Measurements from ENCODE around the gene RASGEF1C. TPM values are rescaled to one million over a fixed set of nuclear protein-coding genes. Genes with fewer than 3 reads are reported as not detected.

The RASGEF1C gene
- total and polyA plus RNA-seq, 8 donors, result 0.20 to 6.8 (median 0.86) TPM; not detected in 4

DNA sequence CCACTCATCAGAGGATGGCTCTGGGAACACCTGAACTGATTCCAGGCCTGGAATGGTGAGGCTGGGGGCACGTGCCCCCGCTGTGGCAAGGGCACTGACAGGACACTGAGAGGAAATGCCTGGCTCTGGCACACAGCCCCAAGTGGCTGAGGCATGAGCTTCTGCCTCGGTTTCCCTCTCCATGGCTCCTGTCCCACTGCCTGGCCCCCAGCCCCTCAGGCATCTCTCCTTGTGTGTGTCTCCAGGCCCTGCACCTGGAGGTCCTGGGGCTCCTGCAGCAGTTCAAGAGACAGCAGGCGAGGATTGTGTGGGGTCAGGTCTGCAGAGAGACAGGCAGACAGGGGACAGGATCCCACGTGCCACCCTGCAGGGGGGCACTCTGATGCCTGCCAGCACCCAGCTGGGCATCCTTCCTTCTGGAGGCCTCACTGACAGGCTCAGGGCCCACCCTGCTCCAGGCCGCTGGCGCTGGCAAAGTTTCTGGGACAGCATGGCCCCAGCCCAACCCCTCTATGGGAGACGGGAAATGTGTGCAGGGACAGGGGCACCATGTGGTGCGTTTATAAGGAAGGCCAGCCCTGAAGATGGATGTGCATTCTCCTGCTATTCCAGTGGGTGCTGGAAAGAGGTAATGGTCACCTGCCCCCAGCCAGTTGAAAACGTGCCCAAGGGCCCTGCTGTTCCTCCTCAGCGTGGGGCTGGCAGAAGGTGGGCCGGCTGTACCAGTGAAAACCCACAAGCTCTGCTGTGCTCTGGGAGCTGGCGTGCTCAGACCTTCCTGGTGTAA is 66.0 kb downstream of the RASGEF1C start:
- Histone ChIP-seq H3K36me3 (no peaks in the 10 kb centered on the region), H3K27ac (no peak overlapping the region), H3K4me1 (no peaks in the 10 kb centered on the region), H3K9me3 (peaks cover 5 to 15% (median 12%) of the 10 kb centered on the region in 4 donors), H3K4me3 (no peak overlapping the region), H3K27me3 (peaks cover 0 to 45% (median 9%) of the 10 kb centered on the region in 3 donors)
- WGBS, 5 donors, result 61 to 76% (median 71%) methylated on average over 7 to 13 of the region's 13 CpGs; no CpG with 5 or more reads in 1 of the 5 donors
- no peak for DNase-seq
- intact Hi-C loops (cut with DNase I; ENCODE audit: low total_unique reads), result no loop called here
- TF ChIP-seq POLR2AphosphoS5 (IDR thresholded peaks at IDR 0.05) (no peak), POLR2A (IDR thresholded peaks at IDR 0.05) (no peak), CTCF (IDR thresholded peaks at IDR 0.05) (no peak), EP300 (IDR thresholded peaks at IDR 0.05) (no peak)

- peak in 1 of 2 donors; percentile 9 for DNase-seq
- Histone ChIP-seq H3K4me1 (no peaks in the 10 kb centered on the region), H3K9me3 (peaks cover 5 to 15% (median 11%) of the 10 kb centered on the region in 4 donors), H3K27ac (no peak overlapping the region), H3K27me3 (peaks cover 0 to 53% (median 9%) of the 10 kb centered on the region in 3 donors), H3K4me3 (no peak overlapping the region), H3K36me3 (no peaks in the 10 kb centered on the region)
- intact Hi-C loops (cut with DNase I; ENCODE audit: low total_unique reads), result no loop called here
- TF ChIP-seq CTCF (IDR thresholded peaks at IDR 0.05), result no peak
- 58 to 73% (median 69%) methylated on average over 23 of the region's 23 CpGs for WGBS, 5 donors
These were observed 66.8 kb downstream of the RASGEF1C start for GRCh38 chr5:180142021-180142765.

DNA sequence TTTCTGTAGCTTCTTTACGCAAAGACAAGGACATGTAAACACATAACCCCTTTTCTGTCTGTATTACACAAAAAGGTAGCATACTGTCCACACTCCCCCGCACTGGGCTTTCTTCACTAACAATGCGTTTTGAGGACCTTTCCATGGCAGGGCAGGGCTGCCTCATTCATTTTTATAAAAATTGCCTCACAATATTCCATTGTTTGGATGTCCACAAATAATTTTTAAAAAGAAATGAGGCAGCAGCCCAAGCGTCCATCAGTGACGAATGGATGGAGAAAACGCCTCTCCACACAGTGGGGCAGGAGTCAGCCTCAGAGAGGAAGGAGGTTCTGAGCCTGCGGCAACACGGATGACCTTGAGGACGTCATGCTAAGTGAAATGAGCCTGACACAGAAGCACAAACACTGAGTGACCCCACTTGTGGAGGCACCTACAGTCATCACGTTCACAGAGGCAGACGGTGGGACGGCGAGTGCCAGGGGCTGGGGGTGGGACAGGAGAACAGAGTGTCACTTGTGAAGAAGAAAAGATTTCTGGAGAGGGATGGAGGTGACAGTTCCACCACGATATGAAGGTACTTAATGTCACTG is 67.8 kb downstream of the RASGEF1C start:
- 54 to 71% (median 64%) methylated on average over 14 of the region's 14 CpGs for WGBS, 5 donors
- H3K4me1 ChIP-seq, result no peaks in the 10 kb centered on the region
- no peaks in the 10 kb centered on the region for H3K36me3 ChIP-seq
- peaks cover 0 to 6% (median 4%) of the 10 kb centered on the region in 4 donors for H3K9me3 ChIP-seq
- DNase-seq, result peak in 1 of 2 donors; percentile 9
- peaks cover 0 to 63% (median 9%) of the 10 kb centered on the region in 3 donors for H3K27me3 ChIP-seq
- H3K27ac ChIP-seq, result no peak overlapping the region
- TF ChIP-seq POLR2A (IDR thresholded peaks at IDR 0.05) (no peak), POLR2AphosphoS5 (IDR thresholded peaks at IDR 0.05) (no peak), CTCF (IDR thresholded peaks at IDR 0.05) (no peak), EP300 (IDR thresholded peaks at IDR 0.05) (no peak)
- no peak overlapping the region for H3K4me3 ChIP-seq
- intact Hi-C loops (cut with DNase I; ENCODE audit: low total_unique reads), result no loop called here

DNA sequence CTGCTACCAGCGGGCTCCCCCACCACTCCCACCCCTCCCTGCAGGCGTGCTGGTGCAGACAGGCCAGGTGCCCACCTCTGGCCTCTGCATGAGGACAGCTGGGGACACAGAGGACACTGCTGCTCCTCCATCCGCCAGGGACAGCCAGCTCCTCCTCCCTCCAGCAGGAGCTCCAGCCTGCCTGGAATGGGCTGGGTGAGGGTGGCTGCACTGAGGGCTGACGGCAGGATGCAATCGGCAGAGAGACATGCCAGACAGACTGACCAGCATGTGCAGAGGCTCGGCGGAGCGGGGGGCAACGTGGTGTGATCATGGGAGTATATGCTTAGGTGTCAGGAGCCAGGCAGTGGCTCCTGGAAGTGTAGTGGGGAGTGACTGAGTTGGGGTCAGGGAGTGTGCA is 68.4 kb downstream of the RASGEF1C start:
- WGBS, 5 donors, result 42 to 71% (median 58%) methylated on average over 6 to 9 of the region's 9 CpGs
- Histone ChIP-seq H3K9me3 (peaks cover 0 to 1% (median 0%) of the 10 kb centered on the region in 4 donors), H3K4me3 (no peak overlapping the region), H3K36me3 (no peaks in the 10 kb centered on the region), H3K4me1 (no peaks in the 10 kb centered on the region), H3K27ac (no peak overlapping the region), H3K27me3 (peaks cover 0 to 69% (median 9%) of the 10 kb centered on the region in 3 donors)
- TF ChIP-seq EP300 (IDR thresholded peaks at IDR 0.05) (no peak), POLR2A (IDR thresholded peaks at IDR 0.05) (no peak), CTCF (IDR thresholded peaks at IDR 0.05) (no peak), POLR2AphosphoS5 (IDR thresholded peaks at IDR 0.05) (no peak)
- intact Hi-C loops (cut with DNase I; ENCODE audit: low total_unique reads), result no loop called here
- DNase-seq, result peak; percentile 1 to 16
